ENCODE results near the gene HS3ST3B1.

HS3ST3B1 gene

DNA sequence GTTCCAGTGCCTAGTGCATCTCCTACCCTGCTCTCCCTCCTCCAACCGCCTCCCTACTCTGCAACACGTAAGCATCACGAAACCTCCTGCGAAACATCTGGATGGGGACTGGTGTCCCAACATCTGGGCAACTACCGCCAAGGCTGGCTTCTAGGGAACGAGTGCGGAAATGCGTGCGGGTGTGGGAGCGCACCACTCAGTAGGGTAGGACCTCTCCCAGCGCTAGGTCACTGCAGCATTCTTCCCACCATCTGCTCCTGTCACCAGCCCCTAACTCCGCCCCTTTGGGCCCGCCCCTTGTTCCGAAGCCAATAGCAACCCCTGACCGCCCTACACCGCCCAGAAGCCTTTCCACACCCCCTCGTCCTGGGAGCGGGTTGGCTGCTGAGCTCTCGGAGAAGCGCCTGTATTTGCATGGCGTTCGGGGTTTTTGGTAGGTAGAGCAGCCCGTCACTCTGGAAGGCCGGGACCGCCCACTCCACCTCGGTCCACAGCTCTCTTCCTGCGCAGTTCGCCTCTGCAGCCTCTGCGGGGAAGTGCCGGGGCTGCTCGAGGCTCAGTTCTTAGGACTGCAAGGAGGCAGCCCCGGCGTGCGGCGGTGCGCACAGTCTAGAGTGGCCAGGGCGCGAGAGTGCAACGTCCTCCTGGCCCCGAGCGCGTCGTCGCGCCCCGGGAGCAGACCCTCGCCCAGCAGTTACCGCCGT is at the start of gene HS3ST3B1:
HS3ST3B1 (plus strand) TSS at position 507 of the 704 bp plus-strand sequence. CDS start 438 bp downstream, outside the sequence.
- DNase-seq = peak; percentile 99

DNA sequence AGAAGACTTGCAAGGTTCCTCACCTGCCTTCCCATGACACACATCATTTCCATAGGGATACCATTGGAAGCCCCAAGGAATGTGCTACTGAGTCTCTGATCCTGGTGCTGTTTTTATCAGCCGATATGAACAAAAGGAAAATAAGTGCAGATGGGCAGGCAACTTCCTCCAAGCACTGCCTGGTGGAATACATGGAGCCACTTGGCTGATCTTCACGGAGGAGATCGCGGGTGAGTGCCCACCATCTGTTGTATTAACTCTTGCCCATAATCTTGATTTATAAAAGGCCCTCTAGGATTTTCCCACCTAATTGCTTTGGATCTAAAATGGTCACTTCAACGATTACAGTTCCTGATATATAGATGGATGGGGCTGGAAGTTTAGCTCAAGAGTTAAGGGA is 39.5 kb upstream of the HS3ST3B1 start:
- DNase-seq = no peak

DNA sequence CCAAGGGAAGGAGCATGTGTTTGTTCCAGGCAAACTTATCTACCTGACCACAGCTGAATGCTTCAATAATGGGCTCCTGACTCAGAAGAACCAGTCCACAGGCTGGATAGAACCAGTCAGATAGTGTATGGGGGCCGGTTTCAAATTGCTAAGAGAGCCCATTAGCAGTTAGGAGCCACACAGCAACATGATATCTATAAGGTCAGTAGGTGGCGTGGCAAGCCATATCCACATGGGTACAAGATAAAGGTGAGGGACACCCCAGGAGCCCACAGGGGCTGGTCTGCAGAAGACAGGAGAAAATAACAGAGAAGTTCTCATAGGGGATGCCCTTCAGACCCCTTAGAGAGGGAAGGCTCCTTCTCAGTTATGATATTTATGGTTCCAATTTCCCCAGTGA is 32.6 kb upstream of the HS3ST3B1 start:
- DNase-seq = no peak

DNA sequence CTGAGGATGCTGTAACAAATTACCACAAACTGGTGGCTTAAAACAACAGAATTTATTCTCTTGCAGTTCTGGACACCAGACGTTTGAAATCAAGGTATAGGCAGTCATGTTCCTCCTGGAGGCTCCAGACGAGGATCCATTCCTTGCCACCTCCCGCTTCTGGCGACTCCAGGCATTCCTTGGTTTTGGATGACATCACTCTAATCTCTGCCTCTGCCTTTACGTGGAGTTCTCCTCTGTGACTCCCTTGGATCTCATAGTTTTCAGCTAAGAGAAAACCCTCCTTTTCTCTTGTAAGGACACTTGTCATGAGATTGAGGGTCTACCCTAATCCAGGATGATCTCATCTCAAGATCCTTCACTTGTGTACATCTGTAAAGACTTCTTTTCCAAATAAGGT is 31.4 kb upstream of the HS3ST3B1 start:
- peak; percentile 18 for DNase-seq

DNA sequence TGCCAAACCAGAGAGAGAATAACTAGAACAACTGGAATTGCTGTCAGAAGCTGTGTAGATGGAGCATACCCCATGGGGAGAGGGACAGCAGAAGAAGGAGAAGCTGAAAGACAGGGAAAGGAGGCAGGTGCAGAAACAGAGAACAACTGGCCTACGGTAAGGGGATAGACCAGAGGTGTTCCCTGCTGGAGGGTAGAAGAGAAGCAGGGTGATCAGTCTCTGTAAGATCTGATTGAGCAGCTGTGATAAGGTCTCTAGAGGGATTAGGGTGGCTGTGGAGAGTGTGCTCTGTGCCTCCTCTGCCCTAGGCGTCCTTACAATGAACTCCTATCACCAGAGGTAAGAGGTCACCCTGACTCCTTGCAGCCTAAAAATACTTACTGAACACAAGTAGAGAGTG is 30.4 kb upstream of the HS3ST3B1 start:
- DNase-seq = no peak

DNA sequence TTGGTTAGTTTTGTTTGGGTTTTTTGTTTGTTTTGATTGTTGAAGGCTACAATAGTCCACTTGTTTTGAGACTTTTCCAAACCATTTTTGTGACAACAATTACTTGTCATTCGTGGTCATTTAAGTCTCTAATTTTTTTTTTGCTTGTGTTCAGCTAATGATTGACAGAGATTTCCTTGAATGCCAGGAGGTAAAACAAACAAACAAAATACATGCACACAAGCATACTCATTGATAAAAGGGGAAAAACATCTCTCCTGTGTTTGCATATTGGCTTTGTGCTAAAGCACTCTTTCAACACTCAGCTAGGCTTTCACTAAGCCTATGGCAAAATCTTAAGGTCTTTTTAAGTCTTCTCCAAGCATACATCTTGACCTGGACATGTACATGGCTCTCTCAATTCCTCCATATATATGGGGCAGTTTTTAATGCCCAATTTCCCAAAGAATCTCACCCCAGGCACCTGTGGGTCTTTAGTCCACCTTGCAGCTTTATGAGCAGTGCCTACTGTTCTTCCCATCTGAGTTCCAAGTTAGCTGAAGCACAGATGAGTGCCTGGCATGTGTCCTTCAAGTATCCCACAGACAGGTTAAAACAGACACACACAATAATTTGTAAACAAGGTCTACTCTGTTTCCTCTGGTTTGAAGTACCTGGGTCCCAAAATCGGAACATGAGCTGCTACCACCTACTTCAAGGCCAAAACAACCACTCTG is 24.2 kb upstream of the HS3ST3B1 start:
- DNase-seq = no peak

DNA sequence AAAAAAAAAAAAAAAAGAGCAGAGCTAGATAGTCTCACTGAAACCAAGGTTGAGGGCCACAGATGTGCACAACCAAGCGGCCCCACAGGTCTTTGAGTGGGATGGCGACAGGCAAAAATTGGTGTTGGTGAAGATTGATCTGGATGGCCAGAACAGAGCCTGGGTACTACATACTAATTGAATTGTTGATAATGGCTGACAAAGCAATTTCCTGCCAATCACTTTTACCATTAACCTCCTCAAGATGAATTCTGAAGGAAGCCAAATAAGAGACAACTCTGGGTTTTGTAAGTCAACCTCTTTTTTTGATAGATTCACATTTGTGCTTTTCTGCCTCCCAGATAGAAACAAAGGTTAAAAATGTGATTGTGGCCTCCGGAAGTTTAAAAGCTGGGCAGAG is 19.4 kb upstream of the HS3ST3B1 start:
- DNase-seq = no peak

DNA sequence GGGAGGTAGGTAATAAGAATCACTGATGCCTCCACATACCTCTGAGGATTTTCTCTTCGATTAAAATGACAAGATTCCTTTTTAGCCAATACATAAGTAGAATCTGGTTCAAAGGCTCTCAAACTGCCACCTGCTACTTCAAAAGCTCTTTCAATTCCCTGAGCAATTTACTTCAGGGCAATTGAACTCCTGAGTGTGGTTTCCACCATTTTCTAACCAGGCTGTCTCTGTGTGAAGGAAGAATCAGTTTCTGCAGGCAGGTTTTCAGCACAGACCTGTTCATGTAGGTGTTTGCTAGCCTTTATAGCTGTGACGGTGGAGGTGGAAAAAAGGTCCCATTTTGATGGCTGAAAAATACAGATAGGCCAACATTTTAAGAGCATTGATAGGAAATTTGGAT is 18.2 kb upstream of the HS3ST3B1 start:
- peak; percentile 78 for DNase-seq

DNA sequence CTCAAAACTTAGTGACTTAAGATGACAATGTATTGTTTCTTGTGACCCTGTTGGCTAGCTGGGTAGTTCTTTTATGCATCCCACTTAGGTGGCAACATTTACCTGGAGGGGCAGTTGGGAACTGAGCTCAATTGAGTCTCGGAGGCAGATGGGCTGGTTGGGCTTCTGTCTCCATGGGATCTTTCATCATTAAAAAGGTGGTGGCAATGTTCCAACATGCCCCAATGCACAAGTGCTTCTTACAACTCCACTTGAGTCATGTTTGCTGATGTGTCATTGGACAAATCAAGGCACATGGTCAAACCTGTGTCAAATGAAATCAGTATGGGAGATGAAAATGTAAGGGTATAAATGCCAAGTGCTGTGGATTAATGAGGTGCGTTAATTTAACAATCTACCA is 11.7 kb upstream of the HS3ST3B1 start:
- DNase-seq = no peak

DNA sequence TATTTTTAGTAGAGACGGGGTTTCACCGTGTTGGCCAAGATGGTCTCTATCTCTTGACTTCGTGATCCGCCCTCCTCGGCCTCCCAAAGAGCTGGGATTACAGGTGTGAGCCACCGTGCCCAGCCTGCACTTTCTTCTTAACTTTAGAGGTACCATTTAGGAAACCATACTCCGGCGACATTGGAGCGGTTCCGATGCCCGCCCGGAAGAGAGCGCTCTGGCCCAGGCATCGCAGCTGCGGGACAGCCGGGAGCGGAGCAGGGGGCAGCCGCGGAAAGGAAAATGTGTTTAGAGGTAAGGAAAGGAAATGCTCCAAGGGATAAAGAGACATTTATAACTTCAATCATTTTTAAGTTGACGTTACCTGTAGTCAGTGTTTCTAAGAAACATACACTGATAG is 6.0 kb upstream of the HS3ST3B1 start:
- DNase-seq = no peak

DNA sequence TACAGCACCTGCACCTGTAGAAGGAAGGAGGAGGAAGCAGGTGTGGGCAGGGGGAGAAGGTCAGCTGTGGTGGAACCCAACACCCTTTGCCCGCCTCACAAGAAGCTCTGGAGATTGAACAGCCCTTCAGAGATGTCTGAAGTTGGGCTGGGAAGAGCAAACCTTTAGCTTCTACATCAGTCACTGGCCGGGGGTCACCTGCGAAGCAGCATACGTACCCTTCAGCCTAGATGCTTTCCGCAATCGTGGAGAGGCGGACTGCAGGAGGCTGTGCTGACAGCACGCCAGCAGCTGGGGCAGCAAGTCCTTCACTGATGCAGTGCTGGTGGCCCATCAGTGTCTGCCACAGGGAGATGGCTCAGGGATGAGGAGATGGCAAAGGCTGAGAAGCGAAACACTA is 5.2 kb upstream of the HS3ST3B1 start:
- no peak for DNase-seq

DNA sequence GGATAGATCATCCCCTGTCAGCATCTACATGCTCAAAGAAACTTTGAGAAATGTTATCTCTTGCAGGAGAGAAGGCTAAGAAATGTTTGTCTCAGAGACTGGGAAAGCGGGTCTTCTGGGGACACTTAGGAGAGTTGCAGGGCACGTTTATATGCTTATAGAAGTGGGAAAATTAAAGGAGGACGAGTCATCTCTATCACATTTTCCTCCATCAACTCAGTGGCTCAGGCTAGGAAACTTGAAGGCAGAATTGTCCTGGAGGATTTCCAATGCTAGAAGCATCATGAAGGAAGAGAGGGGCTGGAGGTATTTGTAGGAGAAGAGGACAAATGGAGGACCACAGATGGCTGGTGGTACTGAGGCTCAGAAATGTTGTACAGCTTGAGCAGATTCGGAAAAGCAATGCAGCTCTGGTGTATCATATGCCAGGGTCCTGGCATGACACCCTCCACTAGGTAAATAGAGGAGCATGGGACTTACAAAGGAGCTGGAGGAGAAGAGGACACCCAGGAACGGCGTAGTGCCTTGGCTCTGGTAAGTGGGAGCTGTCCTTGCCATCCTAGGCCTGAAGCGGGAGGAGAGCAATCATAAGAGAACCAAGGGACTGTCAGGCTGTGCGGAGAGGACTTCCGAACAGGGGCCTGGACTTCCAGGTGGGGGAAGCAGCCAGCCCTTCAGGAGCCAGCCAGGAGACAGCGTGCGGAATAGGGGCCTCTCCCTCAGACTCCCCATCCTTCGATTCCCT is 4.5 kb upstream of the HS3ST3B1 start:
- peak; percentile 19 for DNase-seq

DNA sequence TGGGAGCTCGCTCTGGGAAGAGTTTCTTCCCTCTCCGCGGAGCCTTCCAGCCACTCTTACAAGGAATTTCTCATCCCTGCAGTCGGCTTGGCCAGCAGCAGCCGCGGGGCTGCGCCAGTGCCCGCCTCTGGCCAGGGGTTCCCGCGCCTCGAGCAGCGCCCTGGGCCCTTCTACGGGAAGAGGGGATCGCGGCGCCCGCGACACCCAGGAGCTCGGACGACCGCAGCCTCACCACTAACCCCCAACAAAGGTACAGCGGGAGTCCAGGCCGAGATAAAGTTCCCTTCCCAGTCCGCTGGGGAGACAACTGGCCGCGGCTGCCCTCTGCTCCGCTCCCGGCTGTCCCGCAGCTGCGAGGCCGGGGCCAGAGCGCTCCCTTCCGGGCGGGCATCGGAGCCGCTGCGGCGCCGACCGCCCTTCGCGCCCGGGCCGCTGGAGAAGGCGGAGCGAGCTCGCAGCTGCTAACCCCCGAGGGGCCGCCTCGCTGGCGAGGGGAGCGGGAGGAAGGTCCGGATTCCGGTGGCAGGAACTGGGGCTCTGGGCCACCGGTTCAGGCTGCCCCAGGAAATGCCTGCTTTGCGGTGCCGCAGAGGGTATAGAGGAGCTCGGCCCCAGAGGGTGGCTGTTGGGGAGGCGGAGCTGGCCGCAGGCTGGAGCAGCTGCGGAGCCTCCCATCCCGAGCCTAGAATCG is 3.6 kb upstream of the HS3ST3B1 start:
- peak; percentile 78 for DNase-seq

DNA sequence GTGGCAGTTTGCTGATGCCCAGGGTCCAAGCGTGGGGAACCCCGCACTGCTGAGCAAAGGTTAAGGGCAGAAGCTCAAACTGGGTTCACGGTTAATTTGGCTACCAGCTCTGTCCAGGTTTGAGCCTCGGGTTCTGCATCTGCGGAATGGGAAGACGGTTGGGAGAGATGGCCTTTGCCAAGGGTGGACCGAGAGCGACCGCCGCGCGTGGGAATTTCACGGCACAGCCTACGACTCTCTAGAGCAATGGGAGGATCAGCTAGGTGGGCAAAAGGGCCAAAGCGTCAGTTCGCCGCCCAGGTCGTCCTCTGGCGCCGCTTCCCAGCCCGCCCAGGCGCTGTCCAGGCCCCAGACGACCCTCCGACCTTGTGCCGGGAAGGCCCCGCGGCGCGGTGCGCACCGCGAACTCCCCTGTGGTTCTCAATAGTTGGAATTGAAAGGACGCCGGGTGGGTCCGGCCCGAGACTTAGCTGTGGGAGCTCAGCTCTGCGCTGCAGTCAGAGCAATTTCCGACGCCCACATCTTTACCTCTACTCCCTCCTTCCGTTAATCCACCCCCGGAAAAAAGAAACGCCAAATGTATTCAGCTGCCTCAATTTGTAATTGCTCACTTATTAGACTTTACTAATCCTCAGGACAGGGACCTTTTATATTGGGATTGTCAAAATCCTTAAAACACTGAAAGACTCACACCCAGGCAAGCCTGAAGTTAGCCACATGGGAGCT is 2.5 kb upstream of the HS3ST3B1 start:
- DNase-seq = peak; percentile 64

DNA sequence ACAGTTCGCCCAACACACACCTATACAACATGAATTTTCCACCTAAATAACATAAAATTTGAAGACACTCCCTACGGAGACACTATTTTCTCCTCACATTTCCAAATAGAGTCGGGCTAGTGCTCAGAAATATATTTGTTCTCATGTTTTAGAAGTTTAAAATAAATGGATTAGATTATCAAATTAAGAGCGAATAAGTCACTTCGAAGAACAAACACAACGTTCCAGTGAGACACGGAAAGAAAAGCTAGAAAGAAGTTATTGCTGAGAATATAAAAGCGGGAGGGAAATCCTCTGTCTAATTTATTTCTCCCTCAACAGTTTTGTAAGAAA is 2.0 kb upstream of the HS3ST3B1 start:
- peak; percentile 73 for DNase-seq

DNA sequence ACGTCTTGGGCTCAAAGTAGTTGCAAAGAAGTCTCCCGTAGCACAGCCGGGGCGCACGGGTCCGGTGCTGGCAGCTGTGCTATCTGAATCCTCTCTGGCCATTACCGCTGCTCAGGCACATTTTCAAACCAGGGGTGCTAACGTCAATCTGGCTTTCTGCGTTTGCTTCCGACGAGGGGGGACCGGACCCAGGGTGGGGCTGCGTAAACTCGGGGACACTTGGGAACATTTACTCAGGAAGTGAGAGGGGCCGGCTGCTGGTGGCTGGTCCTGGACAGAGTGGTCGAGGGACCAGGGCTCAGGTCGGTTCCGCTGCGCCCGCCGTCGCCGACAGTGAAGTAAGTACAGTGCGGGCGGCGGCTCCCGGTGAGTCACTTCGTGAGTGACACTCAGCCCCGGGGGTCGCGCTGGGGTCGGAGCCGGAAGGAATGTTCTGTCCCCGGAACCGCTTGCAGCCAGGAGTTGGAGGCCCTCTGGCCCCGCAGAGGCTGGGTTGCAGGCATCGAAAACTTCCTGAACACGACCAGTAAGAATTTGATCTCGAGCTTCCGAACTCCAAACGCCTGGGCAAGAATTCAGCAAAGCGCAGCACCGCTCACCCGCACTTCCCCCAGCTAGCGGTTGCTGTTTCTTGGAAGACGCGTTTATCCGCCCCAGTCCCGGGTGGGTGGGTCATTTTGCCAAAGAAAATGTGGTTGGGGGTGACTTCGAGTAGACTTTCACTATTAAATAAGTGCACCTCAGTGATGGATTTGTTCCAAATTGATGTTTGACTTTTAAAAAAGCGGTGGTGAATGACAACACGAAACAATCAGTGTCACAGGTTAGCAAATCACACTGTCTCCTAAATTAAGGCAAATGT is 1.4 kb upstream of the HS3ST3B1 start:
- DNase-seq = peak; percentile 78

DNA sequence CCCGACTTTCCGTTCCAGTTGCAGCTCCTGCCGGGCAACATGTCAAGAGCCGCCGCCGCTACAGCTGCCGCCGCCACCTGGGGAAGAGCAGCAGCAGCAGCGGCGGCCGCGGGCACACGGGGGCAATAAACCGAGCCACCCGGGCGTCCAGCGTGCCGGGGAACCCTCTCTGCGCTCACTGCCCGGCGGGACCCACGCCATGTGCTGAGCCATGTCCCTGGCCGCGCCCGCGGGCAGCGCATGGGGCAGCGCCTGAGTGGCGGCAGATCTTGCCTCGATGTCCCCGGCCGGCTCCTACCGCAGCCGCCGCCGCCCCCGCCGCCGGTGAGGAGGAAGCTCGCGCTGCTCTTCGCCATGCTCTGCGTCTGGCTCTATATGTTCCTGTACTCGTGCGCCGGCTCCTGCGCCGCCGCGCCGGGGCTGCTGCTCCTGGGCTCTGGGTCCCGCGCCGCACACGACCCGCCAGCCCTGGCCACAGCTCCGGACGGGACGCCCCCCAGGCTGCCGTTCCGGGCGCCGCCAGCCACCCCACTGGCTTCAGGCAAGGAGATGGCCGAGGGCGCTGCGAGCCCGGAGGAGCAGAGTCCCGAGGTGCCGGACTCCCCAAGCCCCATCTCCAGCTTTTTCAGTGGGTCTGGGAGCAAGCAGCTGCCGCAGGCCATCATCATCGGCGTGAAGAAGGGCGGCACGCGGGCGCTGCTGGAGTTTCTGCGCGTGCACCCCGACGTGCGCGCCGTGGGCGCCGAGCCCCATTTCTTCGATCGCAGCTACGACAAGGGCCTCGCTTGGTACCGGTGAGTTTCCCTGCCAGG is 604 bp downstream of the HS3ST3B1 start:
- DNase-seq = peak; percentile 77

DNA sequence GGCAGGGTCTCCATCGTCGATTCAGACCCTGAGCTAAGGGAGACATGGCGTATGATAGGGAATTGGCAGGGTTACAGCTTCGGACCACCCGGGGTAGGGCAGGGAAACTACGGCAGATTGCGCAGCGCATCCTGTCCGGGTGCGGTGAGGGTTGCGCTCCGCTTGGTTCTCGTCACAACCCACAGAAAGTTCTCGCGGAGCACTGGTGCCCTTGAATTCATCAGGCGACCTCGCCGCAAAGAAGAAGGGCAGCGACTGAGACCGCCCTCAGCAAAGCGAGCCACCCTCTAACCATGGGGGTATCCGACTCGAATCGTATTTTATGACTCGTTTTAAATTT is 1.2 kb downstream of the HS3ST3B1 start:
- DNase-seq = peak; percentile 74

DNA sequence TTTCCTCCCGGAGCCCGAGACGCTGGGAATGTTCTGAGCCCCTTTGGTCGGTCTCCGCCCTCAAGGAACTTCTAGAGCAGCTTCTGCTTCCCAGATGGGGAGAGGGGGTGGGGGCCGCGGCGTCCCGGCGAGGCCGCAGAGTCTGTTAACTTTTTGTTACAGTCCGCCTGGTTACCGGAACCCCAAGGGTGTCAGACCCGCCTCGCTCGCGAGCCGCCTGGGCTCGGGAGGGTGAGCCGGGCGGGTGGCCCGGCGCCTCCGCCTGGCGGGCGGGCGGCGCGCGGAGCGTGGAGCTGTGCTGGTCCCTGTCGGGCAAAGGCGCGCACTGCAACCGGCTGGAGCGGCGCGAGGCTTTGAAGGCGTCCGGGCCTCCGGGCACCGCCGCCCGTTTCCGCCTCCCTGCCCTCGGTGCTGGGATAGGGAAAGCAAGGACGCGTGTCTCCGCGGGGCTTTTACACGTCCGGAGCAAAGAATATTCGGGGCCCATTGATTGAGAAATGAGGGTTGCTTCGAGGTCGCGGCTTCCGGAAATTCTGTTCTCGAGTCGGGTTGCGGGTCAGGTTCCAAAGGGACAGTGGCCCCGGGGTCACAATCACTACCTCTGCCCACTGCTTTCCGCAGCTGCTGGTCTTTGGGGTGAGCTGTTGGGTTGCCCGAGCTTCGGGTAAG is 1.7 kb downstream of the HS3ST3B1 start:
- DNase-seq = peak; percentile 94

All from eye (tissue), 1 donor.